Medulla oblongata (tissue), 1 donor: Measurements from ENCODE around the gene SF1.

Experiments
- DNase-seq: peaks from one replicate; pipeline ENCODE4 v3.0.0-alpha.2; 2015; ENCODE audit errors: extremely low spot score

SF1 gene

GRCh38 chr11:64784813-64785581 lies 6.7 kb upstream of the SF1 start:
- no peak for DNase-seq

GRCh38 chr11:64778223-64778472 lies 194 bp downstream of the SF1 start:
- DNase-seq = no peak

GRCh38 chr11:64777449-64778222 lies 706 bp downstream of the SF1 start:
- peak; percentile 89 for DNase-seq

GRCh38 chr11:64776875-64777274 lies 1.5 kb downstream of the SF1 start:
- no peak for DNase-seq

GRCh38 chr11:64776425-64776824 lies 1.9 kb downstream of the SF1 start:
- no peak for DNase-seq

- no peak for DNase-seq
Observed at GRCh38 chr11:64774144-64774543, 4.2 kb downstream of the SF1 start.

- DNase-seq = no peak
Observed at GRCh38 chr11:64772303-64773018, 5.9 kb downstream of the SF1 start.

GRCh38 chr11:64771861-64772260 lies 6.5 kb downstream of the SF1 start:
- no peak for DNase-seq

GRCh38 chr11:64770120-64770519 lies 8.2 kb downstream of the SF1 start:
- DNase-seq = no peak

GRCh38 chr11:64769283-64769682 lies 9.1 kb downstream of the SF1 start:
- DNase-seq = no peak

- no peak for DNase-seq
Observed at GRCh38 chr11:64768300-64768694, 10.0 kb downstream of the SF1 start.

- peak; percentile 43 for DNase-seq
Observed at GRCh38 chr11:64767344-64768299, 10.7 kb downstream of the SF1 start.

- no peak for DNase-seq
Observed at GRCh38 chr11:64766881-64767280, 11.5 kb downstream of the SF1 start.

GRCh38 chr11:64765851-64766665 lies 12.3 kb downstream of the SF1 start:
- no peak for DNase-seq

GRCh38 chr11:64765291-64765850 lies 13.0 kb downstream of the SF1 start:
- DNase-seq = no peak

GRCh38 chr11:64764753-64765152 lies 13.6 kb downstream of the SF1 start:
- no peak for DNase-seq

- no peak for DNase-seq
Observed at GRCh38 chr11:64764040-64764611, 14.2 kb downstream of the SF1 start.

GRCh38 chr11:64763526-64764039 lies 14.8 kb downstream of the SF1 start:
- DNase-seq = no peak

GRCh38 chr11:64762674-64763525 lies 15.4 kb downstream of the SF1 start:
- DNase-seq = peak; percentile 75
